GF-D8 (cell line): ENCODE results near the gene FAM53A.

ENCODE experiments used
- DNase-seq: peaks from one replicate; lab custom pipeline; 2025; lab: John Stamatoyannopoulos, UW

FAM53A gene

DNA sequence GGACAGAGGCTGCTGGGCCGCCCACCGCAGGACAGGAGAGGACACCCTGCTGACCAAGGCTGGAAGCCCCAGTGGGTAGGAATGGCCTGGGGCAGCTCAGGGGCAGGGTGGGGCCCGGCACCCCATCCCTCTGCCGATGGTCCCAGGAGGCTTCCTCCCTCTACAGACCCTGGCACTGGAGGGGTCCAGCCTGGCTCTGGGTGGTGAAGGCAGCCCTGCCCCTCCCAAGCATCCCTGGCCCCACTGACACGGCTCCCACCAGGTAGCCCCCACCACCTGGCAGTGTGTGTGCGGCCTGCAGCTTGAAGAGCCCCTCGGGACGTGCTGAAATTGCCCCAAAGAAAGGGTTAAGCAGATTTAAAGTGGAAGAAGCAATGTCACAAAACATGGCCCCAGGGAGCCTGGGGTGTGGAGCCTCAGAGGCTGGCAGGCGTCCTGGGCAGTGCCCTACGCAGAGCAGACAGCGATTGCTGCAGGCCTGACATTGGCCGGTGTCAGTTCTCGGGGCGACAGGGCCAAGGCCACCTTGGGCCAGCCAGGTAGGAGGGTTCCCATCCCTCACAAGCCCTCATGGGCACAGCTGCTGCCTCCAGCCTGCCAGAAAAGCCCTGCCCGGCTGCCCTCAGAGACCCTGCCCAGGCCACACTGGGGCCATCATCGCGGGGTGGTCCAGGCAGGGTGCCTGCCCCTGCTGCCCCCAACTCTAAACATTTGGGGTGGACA, 80.5 kb downstream of the FAM53A start:
- no peak for DNase-seq

DNA sequence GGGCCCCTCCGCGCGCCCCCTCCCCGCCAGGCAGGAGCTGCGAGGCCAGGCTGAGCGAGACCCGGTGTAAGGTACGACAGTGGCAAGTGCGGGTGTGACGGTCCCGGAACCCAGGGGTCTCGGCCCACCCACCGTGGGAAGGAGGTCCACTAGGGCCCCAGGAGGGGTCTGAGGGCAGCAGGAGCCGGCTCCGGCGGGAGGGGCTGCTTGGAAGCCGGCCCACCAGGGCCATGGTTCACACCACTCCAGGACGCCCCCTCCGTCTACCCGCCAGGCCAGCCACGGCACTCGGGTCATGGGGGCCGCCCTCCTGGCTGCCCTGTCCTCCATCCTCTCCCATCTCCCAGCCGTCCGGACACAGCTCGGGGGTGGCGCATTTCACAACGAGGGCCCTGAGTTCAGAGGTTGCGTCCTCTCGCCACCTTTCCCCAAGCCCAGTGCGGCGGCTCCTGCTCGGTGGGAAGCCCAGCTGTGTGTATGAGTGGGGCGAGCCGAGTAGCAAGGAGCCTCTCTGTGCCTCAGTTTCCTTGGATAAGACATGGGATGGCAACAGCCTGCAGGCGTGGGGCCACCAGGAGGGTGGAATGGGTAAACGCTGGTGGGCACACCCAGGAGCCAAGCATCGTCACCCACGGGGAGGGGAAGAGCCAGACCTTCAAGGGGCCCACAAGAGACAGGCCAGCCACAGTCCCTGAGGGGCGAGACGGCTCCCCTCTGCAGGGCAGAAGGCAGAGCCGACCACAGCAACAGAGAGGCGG, 81.3 kb downstream of the FAM53A start:
- no peak for DNase-seq

DNA sequence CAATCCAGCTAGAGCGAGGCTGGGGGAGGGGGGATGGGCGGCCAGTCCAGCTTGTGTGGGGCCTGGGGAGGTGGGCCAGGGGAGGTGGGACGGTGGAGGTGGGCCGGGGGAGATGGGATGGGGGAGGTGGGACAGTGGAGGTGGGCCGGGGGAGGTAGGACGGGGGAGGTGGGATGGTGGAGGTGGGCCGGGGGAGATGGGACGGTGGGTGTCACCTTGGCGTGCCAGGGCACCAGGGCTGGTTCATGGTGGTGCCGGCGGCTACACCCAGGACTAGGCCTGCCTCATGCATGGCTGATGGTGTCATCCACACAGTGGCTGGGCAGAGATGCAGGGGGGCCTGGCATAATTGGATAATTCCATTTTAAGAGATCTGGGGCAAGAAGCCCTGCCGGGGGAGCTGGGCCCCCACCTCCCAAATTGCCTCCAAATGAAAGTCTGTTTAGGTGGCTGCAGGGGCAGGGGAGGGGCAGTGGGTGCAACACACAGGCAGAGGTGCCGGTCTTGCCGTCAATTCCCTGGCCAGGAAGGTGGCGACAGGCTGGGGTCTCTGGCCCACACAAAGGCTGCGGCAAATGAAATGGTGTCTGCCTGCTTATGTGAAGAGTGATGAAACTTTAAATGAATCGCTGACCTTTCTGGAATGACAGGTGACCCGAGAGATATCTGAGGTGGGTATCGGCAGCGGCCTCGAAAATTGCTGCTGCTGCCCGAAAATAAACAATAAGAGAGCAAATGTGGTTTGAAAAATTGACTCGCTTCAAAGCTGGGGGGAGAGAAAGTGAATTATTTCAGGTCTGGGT, 82.1 kb downstream of the FAM53A start:
- DNase-seq = no peak

DNA sequence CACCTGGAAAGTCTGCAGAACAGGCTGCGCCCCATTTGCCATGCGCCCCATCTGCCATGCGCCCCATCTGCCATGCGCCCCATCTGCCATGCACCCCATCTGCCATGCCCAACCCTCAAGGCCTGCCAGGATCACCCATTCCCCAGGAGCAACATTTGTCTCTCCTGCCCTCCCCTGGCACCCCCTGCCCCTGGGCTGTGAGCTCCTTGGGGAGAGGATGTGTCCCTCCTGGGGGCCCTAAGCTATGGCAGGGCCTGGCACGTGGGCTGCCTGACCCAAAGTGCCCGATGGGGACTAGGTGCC, 82.6 kb downstream of the FAM53A start:
- no peak for DNase-seq

DNA sequence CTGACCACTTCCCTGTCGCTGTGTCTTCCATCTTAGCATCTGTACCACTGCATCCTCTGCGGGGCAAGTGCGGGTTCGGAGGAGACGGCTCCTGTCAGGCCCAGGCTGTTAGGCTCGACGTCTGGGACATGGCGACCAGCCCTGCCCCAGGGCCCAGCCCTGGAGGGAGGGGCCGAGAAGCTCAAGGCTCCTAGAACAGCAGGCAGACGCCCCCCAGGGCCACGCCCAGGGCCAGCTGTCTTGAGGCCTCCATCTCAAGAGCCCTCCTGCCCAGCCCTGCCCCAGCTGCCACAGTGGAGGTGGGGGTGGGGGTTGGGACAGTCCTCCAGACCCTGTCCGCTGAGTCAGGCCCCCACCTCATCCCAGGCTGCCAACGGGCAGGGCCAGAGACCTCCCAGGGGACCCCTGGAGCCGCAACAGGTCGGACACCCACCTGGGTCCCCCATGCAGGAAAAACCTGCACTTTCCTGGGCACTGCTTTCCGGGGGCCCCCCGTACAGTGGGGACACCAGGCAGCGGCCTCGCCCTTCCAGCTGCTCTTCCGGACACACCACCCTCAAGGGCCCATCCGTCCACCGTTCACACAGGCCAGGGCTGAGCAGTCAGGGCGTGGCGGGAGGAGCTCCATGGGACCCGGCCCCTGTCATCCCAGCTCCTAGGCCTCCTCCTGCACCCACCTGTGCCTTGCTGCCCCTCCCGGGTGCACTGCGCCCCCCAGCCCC, 83.1 kb downstream of the FAM53A start:
- DNase-seq = no peak

DNA sequence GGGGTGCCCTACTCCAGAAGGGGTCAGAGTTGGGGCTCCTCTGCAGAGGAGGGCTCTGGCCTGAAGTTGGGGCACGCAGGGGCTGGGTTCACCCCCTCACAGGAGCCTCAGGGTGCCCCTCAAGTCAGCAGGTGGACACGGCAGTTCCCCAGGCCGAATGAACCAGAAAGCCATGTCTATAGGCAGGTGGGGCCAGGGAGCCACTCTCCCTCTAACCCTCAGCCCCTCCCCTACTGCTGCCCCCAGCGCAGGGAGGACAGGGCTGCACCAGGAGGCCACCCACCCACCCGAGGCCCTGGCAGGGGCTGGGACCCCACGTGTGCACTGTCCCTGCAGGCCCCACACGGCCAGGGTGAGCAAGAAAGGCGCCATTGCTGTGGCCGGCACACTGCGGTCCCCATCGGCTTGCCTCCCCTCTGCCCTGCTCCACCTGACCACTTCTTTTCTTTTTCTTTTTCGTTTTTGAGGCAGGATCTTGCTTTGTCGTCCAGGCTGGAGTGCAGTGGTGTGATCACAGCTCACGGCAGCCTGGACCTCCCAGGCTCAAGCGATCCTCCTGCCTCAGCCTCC, 83.8 kb downstream of the FAM53A start:
- DNase-seq = no peak

DNA sequence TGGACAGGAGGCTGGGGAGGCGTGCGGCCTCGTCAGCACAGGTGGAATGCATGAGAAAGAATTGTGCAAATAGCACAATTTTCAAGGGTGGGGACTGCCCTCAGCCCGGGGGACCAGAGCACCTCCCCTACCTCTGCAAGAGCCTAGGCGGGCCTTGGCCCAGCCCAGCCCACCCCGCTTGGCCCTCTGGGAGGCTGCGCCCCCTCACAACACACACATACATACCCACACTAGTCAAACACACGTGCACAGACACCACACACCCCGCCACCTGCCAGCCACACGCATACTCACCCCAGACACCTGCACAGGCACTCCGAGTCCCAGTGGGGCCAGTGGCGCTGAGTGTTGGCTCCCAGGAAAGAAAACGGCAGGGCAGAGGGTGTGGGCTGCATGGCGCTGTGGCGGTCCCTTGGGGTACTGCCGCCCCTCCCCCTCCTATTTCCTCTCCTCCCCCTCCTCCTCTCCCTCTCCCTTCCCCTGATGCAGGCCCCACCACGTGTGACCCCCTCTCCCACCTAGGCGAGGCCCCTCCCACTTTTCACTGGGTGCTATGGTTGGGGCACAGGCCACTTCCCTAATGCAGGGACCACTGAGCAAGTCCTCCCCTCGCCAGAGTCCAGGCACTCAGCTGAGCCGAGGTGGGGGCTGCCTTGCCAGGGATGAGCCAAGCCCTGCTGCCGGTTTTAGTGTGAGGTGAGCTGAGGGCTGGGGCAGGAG, 84.5 kb downstream of the FAM53A start:
- DNase-seq = no peak

DNA sequence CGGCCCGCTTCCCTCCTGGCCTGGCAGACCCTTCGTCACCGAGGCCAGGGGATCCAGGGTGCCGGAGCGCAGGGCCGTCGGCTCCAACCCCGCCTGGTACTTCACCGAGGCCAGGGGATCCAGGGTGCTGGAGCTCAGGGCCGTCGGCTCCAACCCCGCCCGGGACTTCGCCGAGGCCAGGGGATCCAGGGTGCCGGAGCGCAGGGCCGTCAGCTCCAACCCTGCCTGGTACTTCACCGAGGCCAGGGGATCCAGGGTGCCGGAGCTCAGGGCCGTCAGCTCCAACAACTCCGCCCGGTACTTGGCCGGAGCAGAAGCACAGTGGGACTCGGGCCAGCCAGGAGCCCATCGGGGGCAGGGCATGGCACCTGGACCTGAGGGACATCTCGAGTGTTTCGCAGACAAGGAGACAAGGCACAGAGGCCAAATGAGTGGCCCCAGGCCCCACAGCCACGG, 85.1 kb downstream of the FAM53A start:
- DNase-seq = no peak

DNA sequence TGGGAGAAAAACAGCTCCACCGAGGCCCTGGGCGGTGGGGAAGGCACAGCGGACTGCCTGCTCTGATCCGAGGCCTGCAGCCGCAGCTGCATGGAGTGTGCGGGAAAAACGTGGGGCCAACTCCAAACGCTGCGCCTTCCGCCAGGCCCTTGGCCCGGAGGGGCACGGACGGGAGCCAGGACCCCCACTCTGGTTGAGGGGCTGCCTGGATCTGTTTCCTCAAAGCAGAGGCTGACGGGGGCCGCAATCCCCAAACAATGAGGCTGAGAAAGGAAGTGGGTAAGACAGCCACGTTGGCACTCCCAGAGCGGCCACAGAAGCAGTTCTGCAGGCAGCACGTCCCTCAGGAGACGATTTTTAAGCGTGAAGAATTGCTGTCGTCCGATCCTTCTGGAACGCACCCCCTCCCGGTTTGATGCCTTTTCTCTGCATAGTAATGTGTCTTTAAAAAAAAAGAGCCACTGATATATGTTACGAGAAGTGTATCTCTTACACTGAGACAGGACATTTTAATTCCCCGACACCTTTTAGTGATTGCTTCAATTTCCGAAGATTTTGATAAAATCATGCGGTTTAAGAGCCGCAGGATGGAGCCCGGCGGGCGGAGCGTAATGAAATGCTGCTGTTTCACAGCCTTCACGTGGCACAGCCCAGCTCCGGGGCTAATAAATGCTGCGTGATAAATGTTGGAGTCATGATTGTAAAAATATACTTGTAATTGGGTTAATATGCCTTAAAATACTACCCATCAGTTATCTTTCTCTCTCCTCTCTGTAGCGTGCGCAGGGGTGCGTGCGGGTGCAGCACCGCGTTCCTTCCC, 85.7 kb downstream of the FAM53A start:
- no peak for DNase-seq

DNA sequence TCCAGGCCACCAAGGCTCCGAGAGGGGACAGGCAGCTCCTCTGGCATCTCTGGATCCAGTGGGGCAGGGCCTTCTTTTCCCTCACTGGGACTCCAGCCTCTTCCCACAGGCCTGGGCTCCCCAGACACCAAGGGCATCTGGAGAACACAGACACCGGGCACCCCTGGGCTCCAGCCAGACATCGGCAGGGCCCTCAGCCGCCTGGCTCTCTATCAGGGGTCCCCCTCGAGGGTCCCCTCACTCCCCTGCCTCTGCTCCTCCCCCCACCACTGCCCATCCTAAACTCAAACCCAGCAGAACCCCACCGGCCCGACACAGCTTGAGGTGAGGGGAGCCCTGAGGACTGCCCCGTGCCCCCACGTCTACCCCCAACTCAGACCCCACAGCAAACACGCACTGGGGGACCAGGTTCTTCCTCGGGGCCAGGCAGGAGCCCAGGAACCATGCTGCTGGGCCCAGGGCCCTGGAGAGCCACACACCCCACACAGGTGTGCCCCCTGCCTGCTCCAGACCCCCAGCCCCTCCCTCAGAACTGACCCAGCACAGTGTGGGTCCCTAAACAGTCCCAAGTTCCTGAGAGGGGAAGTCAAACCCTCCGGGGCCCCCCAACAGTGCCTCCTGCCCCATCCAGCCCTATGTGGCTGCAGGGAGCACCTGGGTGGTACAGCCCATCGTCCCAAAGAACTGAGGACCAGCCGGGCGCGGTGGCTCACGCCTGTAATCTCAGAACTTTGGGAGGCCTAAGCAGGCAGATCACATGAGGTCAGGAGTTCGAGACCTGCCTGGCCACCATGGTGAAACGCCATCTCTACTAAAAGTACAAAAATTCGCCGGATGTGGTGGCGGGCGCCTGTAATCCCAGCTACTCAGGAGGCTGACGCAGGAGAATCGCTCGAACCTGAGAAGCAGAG, 86.8 kb downstream of the FAM53A start:
- DNase-seq = no peak

DNA sequence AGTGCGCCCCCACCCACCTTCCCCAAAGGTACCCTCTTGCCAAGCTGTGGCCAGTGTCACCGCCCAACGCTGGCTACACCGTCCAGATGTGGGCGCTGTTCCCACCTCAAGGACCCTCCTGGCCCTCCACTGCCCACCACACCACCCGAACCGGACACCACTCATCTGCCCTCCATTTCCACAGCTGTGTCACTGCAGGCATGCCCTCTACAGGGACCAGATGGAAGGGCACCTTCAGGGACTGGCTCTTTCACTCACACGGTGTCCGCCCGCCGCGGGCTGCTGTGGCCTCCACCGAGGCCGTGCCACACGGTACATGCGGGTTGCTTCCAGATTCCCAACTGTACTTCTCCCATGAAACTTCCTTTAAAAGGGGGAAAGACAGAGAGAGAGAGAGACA, 87.7 kb downstream of the FAM53A start:
- DNase-seq = no peak

DNA sequence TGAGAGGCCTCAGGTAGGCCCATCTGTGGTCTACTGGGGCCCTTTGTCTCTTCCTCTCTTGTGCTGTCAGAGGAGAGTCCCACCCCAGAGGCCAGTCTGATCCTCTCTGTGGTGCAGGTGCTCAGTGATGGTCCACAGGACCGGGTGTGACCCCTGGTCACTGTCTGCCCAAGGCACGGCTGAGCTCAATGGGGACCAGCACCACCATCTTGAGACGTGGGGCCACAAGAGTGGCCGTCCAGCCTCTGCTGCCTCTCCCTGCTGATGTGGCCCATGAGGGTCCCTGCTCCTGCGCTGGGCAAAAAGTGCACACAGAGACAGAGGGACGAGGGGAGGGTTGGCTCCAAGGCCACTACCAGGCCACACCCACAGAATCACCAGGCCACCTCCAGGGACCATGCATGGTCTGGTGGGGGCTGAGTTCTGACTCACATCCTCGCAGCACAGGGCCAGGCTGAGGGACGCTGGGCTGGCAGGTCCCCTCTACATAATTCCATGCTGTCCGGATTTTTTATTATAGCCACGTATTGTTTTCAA, 88.3 kb downstream of the FAM53A start:
- DNase-seq = no peak

DNA sequence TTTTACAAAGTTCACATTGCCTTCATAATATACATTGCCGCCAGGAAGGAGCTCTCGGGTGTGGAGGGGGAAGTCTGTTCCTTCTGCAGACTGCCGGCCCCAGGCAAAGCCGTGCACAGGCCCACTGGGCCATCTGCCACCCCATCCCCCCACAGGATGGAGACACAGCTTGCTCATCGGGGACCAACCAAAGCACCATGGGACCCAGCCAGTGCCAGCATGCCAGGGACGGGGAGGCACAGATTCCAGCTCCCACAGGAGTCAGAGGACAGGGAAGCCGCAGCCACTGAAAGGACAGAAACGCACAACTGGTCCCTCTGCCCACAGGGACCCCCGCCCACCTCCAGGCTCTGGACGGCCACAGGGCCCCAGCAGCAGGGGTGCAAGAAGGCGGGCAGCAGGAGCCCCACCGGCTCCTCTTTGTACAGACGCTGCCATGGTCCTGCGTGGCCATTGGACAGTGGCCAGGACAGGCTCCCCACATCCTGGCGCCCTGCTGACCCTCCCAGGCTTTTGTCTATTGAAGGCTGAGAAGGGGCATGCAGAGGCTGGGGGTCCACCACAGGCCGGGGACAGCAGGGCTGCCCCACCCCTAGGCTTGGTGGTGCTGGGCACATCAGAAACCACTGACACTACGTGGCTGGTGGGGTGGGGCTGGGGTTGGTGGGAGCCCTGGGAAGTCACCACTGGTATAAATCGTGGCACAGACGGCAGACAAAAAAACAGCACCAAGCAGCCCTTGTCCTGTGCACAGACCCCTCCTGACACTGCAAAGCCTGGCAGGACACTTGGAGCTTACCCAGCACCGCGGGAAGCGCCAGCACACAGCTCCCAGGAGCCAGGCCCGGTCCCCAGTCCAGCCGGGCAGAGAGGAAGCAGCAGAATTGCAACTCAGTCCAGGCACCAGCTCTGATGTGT, 89.0 kb downstream of the FAM53A start:
- DNase-seq = no peak

DNA sequence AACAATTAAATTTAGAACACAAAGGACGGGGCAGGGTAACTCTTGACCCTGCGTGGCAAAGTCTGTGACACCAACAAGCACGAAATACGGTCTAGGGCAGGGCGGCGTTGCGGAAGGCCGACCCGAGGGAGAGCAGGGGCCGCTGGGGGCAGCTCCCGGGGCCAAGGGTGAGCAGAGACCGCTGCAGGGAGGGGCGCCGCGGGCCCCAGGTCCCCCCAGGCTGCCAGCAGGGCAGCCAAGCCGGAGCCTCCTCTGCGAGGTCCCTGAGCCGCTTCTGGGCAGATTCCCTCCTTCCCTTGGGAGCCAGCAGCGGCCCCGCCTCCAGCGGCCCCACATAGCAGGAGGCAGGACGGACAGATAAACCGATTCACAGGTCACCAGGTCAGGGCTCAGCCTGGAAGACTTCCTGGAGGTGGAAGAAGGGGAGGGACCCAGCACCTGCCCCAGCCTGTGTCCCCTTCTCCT, 90.2 kb downstream of the FAM53A start:
- DNase-seq = no peak

DNA sequence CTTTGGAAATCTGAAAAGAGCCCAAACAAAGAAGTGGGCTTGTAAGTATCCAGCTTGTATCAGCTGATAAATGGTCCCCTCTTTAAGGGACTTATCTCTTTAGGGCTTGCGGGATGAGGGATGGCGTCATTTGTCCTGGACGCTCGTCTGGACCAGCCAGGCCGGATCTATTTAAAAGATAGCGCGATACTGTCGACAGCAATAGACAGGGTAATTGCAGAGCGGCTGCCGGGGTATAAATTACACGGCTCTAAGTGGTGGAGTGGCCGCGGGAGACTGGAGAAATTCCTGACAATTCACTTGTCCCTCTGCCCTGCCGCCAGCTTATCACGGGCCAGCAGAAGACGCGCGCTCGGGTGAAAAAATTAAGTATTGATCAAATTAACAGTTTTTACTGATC, 90.7 kb downstream of the FAM53A start:
- DNase-seq = no peak

DNA sequence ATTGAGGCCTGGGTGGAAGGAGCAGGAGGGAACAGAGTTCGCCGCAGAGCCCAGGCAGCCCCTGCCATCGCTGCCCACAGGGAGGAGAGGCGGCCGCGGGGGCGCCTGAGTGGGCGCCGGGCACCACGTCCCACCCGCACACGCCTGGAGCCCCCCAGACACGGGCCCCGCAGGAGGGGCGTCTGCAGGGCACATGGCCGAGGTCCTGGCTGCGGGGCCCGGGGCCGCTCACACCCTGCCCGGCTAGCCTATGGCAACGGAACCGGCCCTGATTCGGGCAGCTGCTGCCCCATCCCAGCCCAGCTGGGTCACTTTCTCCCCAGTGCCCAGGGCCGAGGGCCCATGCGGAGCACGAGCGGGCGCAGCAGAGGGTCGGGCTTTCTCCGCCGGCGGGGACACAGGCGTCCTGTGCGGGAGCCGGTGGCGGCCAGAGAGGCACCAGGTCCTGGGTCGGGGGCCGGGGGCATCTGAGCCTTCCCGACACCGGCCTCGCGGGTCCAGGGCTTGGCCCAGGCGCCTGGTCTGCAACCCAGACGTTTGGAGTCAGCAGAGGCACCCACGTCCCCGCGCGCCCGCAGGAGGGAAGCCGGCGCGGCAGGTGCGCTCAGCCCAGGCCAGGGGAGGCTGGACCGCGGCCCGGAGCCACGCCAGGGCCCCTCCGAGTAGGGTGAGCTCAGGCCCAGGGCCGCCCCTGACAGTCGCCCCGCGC, 91.2 kb downstream of the FAM53A start:
- DNase-seq = no peak

DNA sequence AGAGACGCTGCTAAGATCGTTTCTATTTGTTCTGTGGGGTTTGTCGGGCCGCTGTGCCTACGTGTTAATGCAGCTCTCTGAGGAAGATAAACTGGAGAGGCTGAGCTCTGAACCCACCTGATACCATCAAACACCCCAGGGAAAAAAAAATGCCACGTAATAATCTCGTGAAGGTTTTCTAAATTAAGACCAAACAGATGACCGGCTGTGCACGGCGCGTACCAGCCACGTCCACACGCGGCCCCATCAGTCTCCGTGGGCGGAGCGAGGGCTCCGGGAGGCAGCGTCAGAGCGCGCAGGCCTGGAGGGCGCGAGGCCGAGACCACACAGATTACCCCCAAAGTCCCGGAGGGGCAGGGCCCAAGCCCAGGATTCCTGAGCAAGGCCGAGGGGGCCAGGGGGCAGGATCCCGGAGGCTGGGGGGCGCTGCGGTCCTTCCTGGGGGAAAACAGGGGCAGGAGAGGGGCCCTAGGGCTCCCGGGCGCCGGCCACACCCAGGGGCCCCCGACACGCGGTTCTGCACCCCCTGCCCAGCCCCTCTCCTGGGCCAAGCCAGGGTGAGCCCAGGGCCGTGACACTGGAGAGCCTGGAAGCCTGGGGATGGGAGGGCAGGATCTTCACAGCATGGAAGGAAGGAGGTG, 91.9 kb downstream of the FAM53A start:
- no peak for DNase-seq
